Right lobe of liver (tissue), 4 donors: ENCODE measurements around the gene TNNC1.

Experiments
- POLR2A ChIP-seq: fragments of 450-650 bp; IDR thresholded peaks from one replicate; pipeline ENCODE4 v1.6.1; 2017; ENCODE audit warnings: antibody characterized with exemption, mild to moderate bottlenecking
- TF ChIP-seq, protein P1 (sequence below), 4 donors: fragments of 200-600 bp in 3 of 4; fragments of 450-650 bp in 1 of 4; IDR thresholded peaks; one replicate each; pipeline versions ENCODE4 v1.5.1 to v1.8.0; 2016 to 2022; ENCODE audit warnings: antibody characterized with exemption in 4 of 4, mild to moderate bottlenecking in 2 of 4
- donor health status: DM: no; HTN: no; CAD: no.
- donor health status: DM: no; HTN: no; CAD: no.
- donor health status: DM: no; HTN: yes; CAD: no.

DNA sequence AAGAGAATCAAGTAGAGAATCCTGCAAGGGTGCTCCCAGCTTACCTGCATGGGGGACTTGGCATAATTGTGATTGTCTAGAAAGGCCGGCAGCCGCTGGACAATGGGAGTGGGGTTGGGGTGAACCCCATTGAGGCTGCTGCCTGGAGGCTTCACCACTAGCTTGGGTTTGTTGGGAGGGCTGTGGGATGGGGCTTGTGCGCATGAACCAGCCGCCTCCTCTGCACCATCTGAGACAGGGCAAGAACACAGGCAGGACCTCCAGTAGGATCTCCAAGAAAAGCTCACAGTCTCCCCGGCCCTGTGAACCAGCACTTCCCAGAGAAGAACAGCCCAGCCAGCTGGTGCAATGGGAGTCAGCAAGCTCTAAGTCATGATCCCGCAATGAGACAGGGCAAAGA lies 48.8 kb downstream of the TNNC1 start:
- TF ChIP-seq, protein P1, sequence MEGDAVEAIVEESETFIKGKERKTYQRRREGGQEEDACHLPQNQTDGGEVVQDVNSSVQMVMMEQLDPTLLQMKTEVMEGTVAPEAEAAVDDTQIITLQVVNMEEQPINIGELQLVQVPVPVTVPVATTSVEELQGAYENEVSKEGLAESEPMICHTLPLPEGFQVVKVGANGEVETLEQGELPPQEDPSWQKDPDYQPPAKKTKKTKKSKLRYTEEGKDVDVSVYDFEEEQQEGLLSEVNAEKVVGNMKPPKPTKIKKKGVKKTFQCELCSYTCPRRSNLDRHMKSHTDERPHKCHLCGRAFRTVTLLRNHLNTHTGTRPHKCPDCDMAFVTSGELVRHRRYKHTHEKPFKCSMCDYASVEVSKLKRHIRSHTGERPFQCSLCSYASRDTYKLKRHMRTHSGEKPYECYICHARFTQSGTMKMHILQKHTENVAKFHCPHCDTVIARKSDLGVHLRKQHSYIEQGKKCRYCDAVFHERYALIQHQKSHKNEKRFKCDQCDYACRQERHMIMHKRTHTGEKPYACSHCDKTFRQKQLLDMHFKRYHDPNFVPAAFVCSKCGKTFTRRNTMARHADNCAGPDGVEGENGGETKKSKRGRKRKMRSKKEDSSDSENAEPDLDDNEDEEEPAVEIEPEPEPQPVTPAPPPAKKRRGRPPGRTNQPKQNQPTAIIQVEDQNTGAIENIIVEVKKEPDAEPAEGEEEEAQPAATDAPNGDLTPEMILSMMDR (IDR thresholded peaks at IDR 0.05): no peak
- TF ChIP-seq POLR2A: no peak
